GM06990 (cell line): ENCODE data around the gene TPH2.

Experiments used
- DNase-seq: peaks from one replicate; pipeline ENCODE4 v3.0.0-alpha.2; 2011; ENCODE audit not compliant: insufficient read length; ENCODE audit errors: extremely low read depth
- H3K27me3 ChIP-seq: replicated peaks from 2 replicates; pipeline ENCODE4 v1.6.0; 2011; ENCODE audit warnings: low read length; ENCODE audit not compliant: control insufficient read depth, insufficient read depth
- H3K36me3 ChIP-seq: 2 replicates; pipeline ENCODE4 v1.5.1; 2011; ENCODE audit warnings: low read length; ENCODE audit not compliant: control insufficient read depth, insufficient read depth
- H3K4me3 ChIP-seq: replicated peaks from 2 replicates; pipeline ENCODE4 v1.5.1; 2011; ENCODE audit warnings: low read depth, mild to moderate bottlenecking, control low read depth, low read length
- CTCF ChIP-seq: IDR thresholded peaks from 2 replicates; pipeline ENCODE4 v1.5.1; 2011; ENCODE audit warnings: low read length, control low read depth, mild to moderate bottlenecking, inconsistent platforms; ENCODE audit not compliant: insufficient read depth, poor library complexity, severe bottlenecking

TPH2 gene

GRCh38 chr12:72076558-72076915 lies 137.9 kb downstream of the TPH2 start:
- H3K36me3 ChIP-seq: no peaks in the 10 kb centered on the region
- no peak for TF ChIP-seq CTCF

GRCh38 chr12:72077111-72077820 lies 138.6 kb downstream of the TPH2 start:
- TF ChIP-seq CTCF: no peak
- Histone ChIP-seq H3K4me3 (no peak overlapping the region), H3K27me3 (no peaks in the 10 kb centered on the region), H3K36me3 (no peaks in the 10 kb centered on the region)
- no peak for DNase-seq

More at GRCh38 chr12:72076558-72076915, 137.9 kb downstream of the TPH2 start:
- Histone ChIP-seq H3K4me3 (no peak overlapping the region), H3K27me3 (no peaks in the 10 kb centered on the region)
- no peak for DNase-seq

- Histone ChIP-seq H3K4me3 (no peak overlapping the region), H3K36me3 (no peaks in the 10 kb centered on the region), H3K27me3 (no peaks in the 10 kb centered on the region)
- no peak for TF ChIP-seq CTCF
- no peak for DNase-seq
Measured at GRCh38 chr12:72081777-72082176, 143.1 kb downstream of the TPH2 start.
